Activated CD4-positive, alpha-beta memory T cell treated with anti-CD3 and anti-CD28 coated beads for 36 hours (primary cell): ENCODE results near the gene ZDHHC20. TPM values are rescaled to one million over a fixed set of nuclear protein-coding genes. Genes with fewer than 3 reads are reported as not detected.
"Not testable (repeated sequence)": the region's sequence is repeated elsewhere in the genome, so short reads cannot be mapped to it uniquely, and the experiment has no call there.

Source experiments
- CTCF ChIA-PET: fragments of 350-600 bp; sonication (Branson Sonifier 250); formaldehyde crosslinking; loops from one replicate; lab custom pipeline; 2021; ENCODE audit warnings: antibody characterized with exemption, inconsistent platforms; lab: Charles Lee
- POLR2A ChIA-PET: fragments of 350-600 bp; sonication (Branson Sonifier 250); formaldehyde crosslinking; loops from one replicate; lab custom pipeline; 2021; ENCODE audit warnings: antibody characterized with exemption; lab: Charles Lee
- DNase-seq: peaks from one replicate; pipeline ENCODE4 v3.0.0-alpha.2; 2020
- H3K27ac Mint-ChIP-seq: one replicate; pipeline ENCODE4 v1.8.0; 2021; ENCODE audit warnings: mixed read lengths
- H3K27me3 Mint-ChIP-seq: one replicate; pipeline ENCODE4 v1.8.0; 2021; ENCODE audit warnings: mixed read lengths
- H3K36me3 Mint-ChIP-seq: one replicate; pipeline ENCODE4 v1.8.0; 2021; ENCODE audit warnings: mixed read lengths
- H3K4me1 Mint-ChIP-seq: one replicate; pipeline ENCODE4 v1.8.0; 2021; ENCODE audit warnings: low read depth, mixed read lengths
- H3K4me3 Mint-ChIP-seq: one replicate; pipeline ENCODE4 v1.8.0; 2021; ENCODE audit warnings: mild to moderate bottlenecking, mixed read lengths
- H3K9me3 Mint-ChIP-seq: one replicate; pipeline ENCODE4 v1.8.0; 2021; ENCODE audit warnings: mixed read lengths
- intact Hi-C: fragments of 100-400 bp; cut with micrococcal nuclease; formaldehyde crosslinking; loops from one replicate; pipeline ENCODE4 v1.15.1; 2023
- total RNA-seq, 2 experiments: library from RNA; stranded (reverse); gene quantifications; one replicate each; pipeline ENCODE4 v1.2.3, GENCODE V29; 2021

The ZDHHC20 gene
- total RNA-seq, 2 experiments from 2014 or later = 53.5 to 60.6 TPM

GRCh38 chr13:21389124-21389523 lies 70.0 kb downstream of the ZDHHC20 start:
- no peaks in the 10 kb centered on the region for H3K4me1 Mint-ChIP-seq
- peaks cover 50% of the 10 kb centered on the region for H3K36me3 Mint-ChIP-seq
- no peak overlapping the region for H3K27ac Mint-ChIP-seq
- H3K4me3 Mint-ChIP-seq = no peak overlapping the region
- H3K9me3 Mint-ChIP-seq = no peaks in the 10 kb centered on the region
- ChIA-PET CTCF (interaction anchor here (0.6 to 1.5 kb wide), 3 partner anchors 88 to 190 kb away, joined by 4 to 6 read pairs (median 4); no protein-coding TSS in a partner anchor), POLR2A (no interaction called here)
- H3K27me3 Mint-ChIP-seq = no peaks in the 10 kb centered on the region
- no peak for DNase-seq
- intact Hi-C loops = no loop called here

GRCh38 chr13:21385710-21386109 lies 73.4 kb downstream of the ZDHHC20 start:
- Mint-ChIP-seq H3K9me3 (no peaks in the 10 kb centered on the region), H3K27ac (no peak overlapping the region), H3K36me3 (peaks cover 49% of the 10 kb centered on the region), H3K27me3 (no peaks in the 10 kb centered on the region), H3K4me3 (no peak overlapping the region), H3K4me1 (no peaks in the 10 kb centered on the region)
- intact Hi-C loops = no loop called here
- ChIA-PET POLR2A (no interaction called here), CTCF (interaction anchor here (2.2 kb wide), 1 partner anchor 88 kb away, joined by 7 read pairs; no protein-coding TSS in a partner anchor)
- DNase-seq = no peak

GRCh38 chr13:21383090-21383489 lies 76.0 kb downstream of the ZDHHC20 start:
- POLR2A ChIA-PET = no interaction called here
- CTCF ChIA-PET = interaction anchor here (1.3 to 2.0 kb wide), 2 partner anchors 29 to 85 kb away, joined by 3 to 6 read pairs; no protein-coding TSS in a partner anchor
- H3K4me1 Mint-ChIP-seq = no peaks in the 10 kb centered on the region
- intact Hi-C loops = no loop called here
- no peak overlapping the region for H3K4me3 Mint-ChIP-seq
- H3K27me3 Mint-ChIP-seq = no peaks in the 10 kb centered on the region
- DNase-seq = no peak
- H3K9me3 Mint-ChIP-seq = no peaks in the 10 kb centered on the region
- no peak overlapping the region for H3K27ac Mint-ChIP-seq
- H3K36me3 Mint-ChIP-seq = peaks cover 30% of the 10 kb centered on the region

GRCh38 chr13:21376998-21377985 lies 81.8 kb downstream of the ZDHHC20 start:
- H3K27ac Mint-ChIP-seq, H3K4me3 Mint-ChIP-seq, DNase-seq, CTCF ChIA-PET, intact Hi-C loops, H3K36me3 Mint-ChIP-seq, H3K9me3 Mint-ChIP-seq, H3K27me3 Mint-ChIP-seq, H3K4me1 Mint-ChIP-seq: not testable (repeated sequence)
- POLR2A ChIA-PET = interaction anchor here (0.6 kb wide), 1 partner anchor 14 kb away, joined by 3 read pairs; no protein-coding TSS in a partner anchor

- Mint-ChIP-seq H3K4me1 (no peaks in the 10 kb centered on the region), H3K4me3 (no peak overlapping the region), H3K27me3 (no peaks in the 10 kb centered on the region), H3K9me3 (no peaks in the 10 kb centered on the region), H3K36me3 (peaks cover 4% of the 10 kb centered on the region), H3K27ac (no peak overlapping the region)
- ChIA-PET POLR2A (no interaction called here), CTCF (no interaction called here)
- intact Hi-C loops = no loop called here
- no peak for DNase-seq
Measured at GRCh38 chr13:21372530-21372929, 86.6 kb downstream of the ZDHHC20 start.

- Mint-ChIP-seq H3K4me1 (no peaks in the 10 kb centered on the region), H3K36me3 (peaks cover 4% of the 10 kb centered on the region), H3K27me3 (no peaks in the 10 kb centered on the region), H3K4me3 (no peak overlapping the region), H3K9me3 (no peaks in the 10 kb centered on the region), H3K27ac (no peak overlapping the region)
- no peak for DNase-seq
- POLR2A ChIA-PET = no interaction called here
- intact Hi-C loops = no loop called here
- CTCF ChIA-PET = no interaction called here
Measured at GRCh38 chr13:21371011-21371410, 88.1 kb downstream of the ZDHHC20 start.

GRCh38 chr13:21365574-21365973 lies 93.5 kb downstream of the ZDHHC20 start:
- Mint-ChIP-seq H3K4me1 (peaks cover 10% of the 10 kb centered on the region), H3K36me3 (no peaks in the 10 kb centered on the region), H3K27ac (no peak overlapping the region), H3K4me3 (no peak overlapping the region), H3K9me3 (no peaks in the 10 kb centered on the region), H3K27me3 (no peaks in the 10 kb centered on the region)
- ChIA-PET CTCF (no interaction called here), POLR2A (no interaction called here)
- DNase-seq = peak; percentile 14
- intact Hi-C loops = no loop called here

- POLR2A ChIA-PET = no interaction called here
- Mint-ChIP-seq H3K27me3 (no peaks in the 10 kb centered on the region), H3K9me3 (no peaks in the 10 kb centered on the region), H3K4me3 (no peak overlapping the region), H3K36me3 (no peaks in the 10 kb centered on the region), H3K4me1 (peaks cover 10% of the 10 kb centered on the region), H3K27ac (no peak overlapping the region)
- no peak for DNase-seq
- CTCF ChIA-PET = interaction anchor here (1.4 kb wide), 1 partner anchor 68 kb away, joined by 3 read pairs; no protein-coding TSS in a partner anchor
- intact Hi-C loops = no loop called here
Measured at GRCh38 chr13:21364916-21365315, 94.2 kb downstream of the ZDHHC20 start.

GRCh38 chr13:21364357-21364756 lies 94.7 kb downstream of the ZDHHC20 start:
- H3K27ac Mint-ChIP-seq = no peak overlapping the region

GRCh38 chr13:21362741-21363140 lies 96.4 kb downstream of the ZDHHC20 start:
- POLR2A ChIA-PET = no interaction called here
- intact Hi-C loops = no loop called here
- Mint-ChIP-seq H3K4me1 (peaks cover 10% of the 10 kb centered on the region), H3K36me3 (no peaks in the 10 kb centered on the region), H3K4me3 (no peak overlapping the region), H3K27ac (no peak overlapping the region), H3K27me3 (no peaks in the 10 kb centered on the region), H3K9me3 (no peaks in the 10 kb centered on the region)
- DNase-seq = no peak
- CTCF ChIA-PET = no interaction called here

More at GRCh38 chr13:21364357-21364756, 94.7 kb downstream of the ZDHHC20 start:
- CTCF ChIA-PET = interaction anchor here (1.4 kb wide), 1 partner anchor 67 kb away, joined by 3 read pairs; no protein-coding TSS in a partner anchor
- H3K9me3 Mint-ChIP-seq = no peaks in the 10 kb centered on the region
- no peak overlapping the region for H3K4me3 Mint-ChIP-seq
- H3K36me3 Mint-ChIP-seq = no peaks in the 10 kb centered on the region
- no peak for DNase-seq
- intact Hi-C loops = no loop called here
- POLR2A ChIA-PET = no interaction called here
- H3K4me1 Mint-ChIP-seq = peaks cover 10% of the 10 kb centered on the region
- H3K27me3 Mint-ChIP-seq = no peaks in the 10 kb centered on the region

GRCh38 chr13:21361706-21362105 lies 97.4 kb downstream of the ZDHHC20 start:
- H3K27ac Mint-ChIP-seq = no peak overlapping the region
- peaks cover 10% of the 10 kb centered on the region for H3K4me1 Mint-ChIP-seq
- ChIA-PET CTCF (no interaction called here), POLR2A (no interaction called here)
- DNase-seq = no peak
- intact Hi-C loops = no loop called here
- H3K4me3 Mint-ChIP-seq = no peak overlapping the region
- H3K27me3 Mint-ChIP-seq = no peaks in the 10 kb centered on the region
- H3K36me3 Mint-ChIP-seq = no peaks in the 10 kb centered on the region
- H3K9me3 Mint-ChIP-seq = no peaks in the 10 kb centered on the region

GRCh38 chr13:21361123-21361522 lies 98.0 kb downstream of the ZDHHC20 start:
- DNase-seq = no peak
- Mint-ChIP-seq H3K36me3 (no peaks in the 10 kb centered on the region), H3K27me3 (no peaks in the 10 kb centered on the region), H3K4me3 (no peak overlapping the region), H3K9me3 (no peaks in the 10 kb centered on the region), H3K4me1 (peaks cover 10% of the 10 kb centered on the region), H3K27ac (no peak overlapping the region)
- intact Hi-C loops = no loop called here
- ChIA-PET POLR2A (no interaction called here), CTCF (interaction anchor here (1.2 kb wide), 1 partner anchor 116 kb away, joined by 3 read pairs; no protein-coding TSS in a partner anchor)
